ENCODE results near the gene LDHB.

GRCh38 chr12:21676776-21677175 is 19.1 kb upstream of the LDHB start:
- TF ChIP-seq CTCF (IDR thresholded peaks at IDR 0.05; ENCODE audit: borderline replicate concordance, extremely low read depth, low read length, poor library complexity, severe bottlenecking) (no peak), EZH2 (IDR thresholded peaks at IDR 0.05; ENCODE audit: borderline replicate concordance, low read depth, low read length, severe bottlenecking) (no peak)

Data from DND-41 (cell line).